Motor neuron (in vitro differentiated cells): ENCODE data around the gene FAM114A1. TPM values are rescaled to one million over a fixed set of nuclear protein-coding genes. Genes with fewer than 3 reads are reported as not detected.

Experiments
- ATAC-seq, 8 experiments: fragments of 200-7000 bp; cut with Tn5 transposase; replicated peaks in 6 of 8; 2 replicates each; pipeline ENCODE4 v1.8.0; 2021; ENCODE audit warnings: mild to moderate bottlenecking in 8 of 8, moderate library complexity in 8 of 8
- H3K27ac ChIP-seq, 2 donors: fragments of 250-450 bp; sonication (Bioruptor Pico); 2 replicates each; pipeline ENCODE4 v1.9.0; 2021; ENCODE audit warnings: antibody characterized with exemption in 2 of 2, mild to moderate bottlenecking in 2 of 2, moderate library complexity in 1 of 2
- H3K4me1 ChIP-seq, 2 donors: fragments of 250-450 bp; sonication (Bioruptor Pico); replicated peaks in 1 of 2; 2 replicates each; pipeline ENCODE4 v1.6.1; 2021; ENCODE audit warnings: antibody characterized with exemption in 2 of 2, mild to moderate bottlenecking in 2 of 2, moderate library complexity in 1 of 2
- H3K4me3 ChIP-seq, 5 donors: fragments of 250-450 bp; sonication (Bioruptor Pico); 2 replicates each; pipeline ENCODE4 v1.9.0; 2021; ENCODE audit warnings: antibody characterized with exemption in 5 of 5, mild to moderate bottlenecking in 5 of 5, moderate library complexity in 4 of 5
- WGBS, 10 experiments: fragments of 450-650 bp; shearing (Covaris generic); methylation state at CpG; one replicate each; pipeline ENCODE4 v1.0.0; 2022; 5-methylcytosine and 5-hydroxymethylcytosine counted together
- in situ Hi-C, 9 experiments: fragments of 400-800 bp; cut with MboI; loops; one replicate each; pipeline ENCODE4 v1.15.0; 2021; ENCODE audit warnings: low sequenced_read_pairs in 9 of 9, low pct_unique_long_range_greater_than_20kb in 2 of 9; ENCODE audit not compliant: unreplicated experiment in 9 of 9
- total RNA-seq, 8 experiments: library from RNA; unstranded; fragments of 300-600 nt; gene quantifications; 2 replicates each; pipeline versions ENCODE4 v1.2.3 to v1.2.4, GENCODE V29; 2022

Gene FAM114A1
- total RNA-seq, 8 experiments from 2014 or later, result 6.4 to 88.4 (median 9.7) TPM

- no peak overlapping the region for H3K27ac ChIP-seq
- 67 to 100% (median 90%) methylated on average over 3 to 10 of the region's 10 CpGs; no CpG with 5 or more reads in 1 of the 10 experiments for WGBS, 10 experiments
- ATAC-seq, result no peak
- no peak overlapping the region for H3K4me3 ChIP-seq
- in situ Hi-C loops, result loop anchor here in 1 of 9 experiments (25.0 kb wide), 1 partner anchor 246 kb away; no protein-coding TSS in a partner anchor
- no peaks in the 10 kb centered on the region for H3K4me1 ChIP-seq
Measured at GRCh38 chr4:38891051-38891983, 23.7 kb downstream of the FAM114A1 start.

- in situ Hi-C loops, result loop anchor here in 1 of 9 experiments (25.0 kb wide), 1 partner anchor 243 kb away; no protein-coding TSS in a partner anchor
Measured at GRCh38 chr4:38894322-38894982, 26.8 kb downstream of the FAM114A1 start.

GRCh38 chr4:38896940-38897339 is 29.3 kb downstream of the FAM114A1 start:
- no peaks in the 10 kb centered on the region for H3K4me1 ChIP-seq
- in situ Hi-C loops, result loop anchor here in 1 of 9 experiments (25.0 kb wide), 1 partner anchor 240 kb away; no protein-coding TSS in a partner anchor
- ATAC-seq, result no peak
- H3K4me3 ChIP-seq, result no peak overlapping the region
- no peak overlapping the region for H3K27ac ChIP-seq
- 38 to 100% (median 71%) methylated on average over 1 of the region's 1 CpG; no CpG with 5 or more reads in 3 of the 10 experiments for WGBS, 10 experiments

More at GRCh38 chr4:38894322-38894982, 26.8 kb downstream of the FAM114A1 start:
- WGBS, 10 experiments, result 71 to 100% (median 90%) methylated on average over 2 to 7 of the region's 7 CpGs
- Histone ChIP-seq H3K27ac (no peak overlapping the region), H3K4me1 (no peaks in the 10 kb centered on the region), H3K4me3 (no peak overlapping the region)
- ATAC-seq, result peak in 3 of 8 experiments; percentile 39 to 73 (median 43)

- in situ Hi-C loops, result loop anchor here in 1 of 9 experiments (25.0 kb wide), 1 partner anchor 239 kb away; no protein-coding TSS in a partner anchor
- ATAC-seq, result no peak
- no peak overlapping the region for H3K4me3 ChIP-seq
- 63 to 100% (median 93%) methylated on average over 1 to 7 of the region's 7 CpGs for WGBS, 10 experiments
- peaks cover 0 to 4% of the 10 kb centered on the region in 2 donors for H3K4me1 ChIP-seq
- H3K27ac ChIP-seq, result no peak overlapping the region
Measured at GRCh38 chr4:38898245-38898644, 30.6 kb downstream of the FAM114A1 start.

- ATAC-seq, result no peak
- Histone ChIP-seq H3K4me3 (no peak overlapping the region), H3K4me1 (peaks cover 11 to 22% of the 10 kb centered on the region in 2 donors), H3K27ac (no peak overlapping the region)
- WGBS, 10 experiments, result 85 to 100% (median 91%) methylated on average over 1 to 5 of the region's 5 CpGs; no CpG with 5 or more reads in 2 of the 10 experiments
- in situ Hi-C loops, result loop anchor here in 5 of 9 experiments (10.0 to 25.0 kb wide), 3 partner anchors 210 to 235 kb away; no protein-coding TSS in a partner anchor
Measured at GRCh38 chr4:38902221-38902620, 34.6 kb downstream of the FAM114A1 start.

- H3K4me3 ChIP-seq, result no peak overlapping the region
- peaks cover 11 to 23% of the 10 kb centered on the region in 2 donors for H3K4me1 ChIP-seq
- in situ Hi-C loops, result loop anchor here in 5 of 9 experiments (10.0 to 25.0 kb wide), 3 partner anchors 210 to 235 kb away; no protein-coding TSS in a partner anchor
- peak; percentile 46 to 88 (median 70) for ATAC-seq
- no peak overlapping the region for H3K27ac ChIP-seq
Measured at GRCh38 chr4:38902695-38903094, 35.1 kb downstream of the FAM114A1 start.

GRCh38 chr4:38904090-38904666 is 36.6 kb downstream of the FAM114A1 start:
- Histone ChIP-seq H3K27ac (no peak overlapping the region), H3K4me1 (peaks cover 11 to 27% of the 10 kb centered on the region in 2 donors), H3K4me3 (no peak overlapping the region)
- in situ Hi-C loops, result loop anchor here in 5 of 9 experiments (10.0 to 25.0 kb wide), 3 partner anchors 208 to 233 kb away; no protein-coding TSS in a partner anchor
- WGBS, 10 experiments, result 28 to 90% (median 48%) methylated on average over 2 to 10 of the region's 10 CpGs; no CpG with 5 or more reads in 2 of the 10 experiments
- peak in 4 of 8 experiments; percentile 28 to 70 (median 48) for ATAC-seq

- no peak for ATAC-seq
- Histone ChIP-seq H3K27ac (no peak overlapping the region), H3K4me3 (no peak overlapping the region), H3K4me1 (peaks cover 11 to 27% of the 10 kb centered on the region in 2 donors)
- in situ Hi-C loops, result loop anchor here in 5 of 9 experiments (10.0 to 25.0 kb wide), 3 partner anchors 208 to 233 kb away; no protein-coding TSS in a partner anchor
- 79 to 100% (median 98%) methylated on average over 1 to 3 of the region's 3 CpGs; no CpG with 5 or more reads in 2 of the 10 experiments for WGBS, 10 experiments
Measured at GRCh38 chr4:38904682-38905081, 37.1 kb downstream of the FAM114A1 start.

GRCh38 chr4:38905652-38906385 is 38.2 kb downstream of the FAM114A1 start:
- H3K4me1 ChIP-seq, result peaks cover 11 to 27% of the 10 kb centered on the region in 2 donors
- no peak for ATAC-seq
- no peak overlapping the region for H3K4me3 ChIP-seq
- H3K27ac ChIP-seq, result no peak overlapping the region
- 40 to 100% (median 83%) methylated on average over 1 to 10 of the region's 10 CpGs; no CpG with 5 or more reads in 1 of the 10 experiments for WGBS, 10 experiments
- in situ Hi-C loops, result loop anchor here in 5 of 9 experiments (10.0 to 25.0 kb wide), 3 partner anchors 206 to 231 kb away; no protein-coding TSS in a partner anchor

GRCh38 chr4:38907696-38908270 is 40.2 kb downstream of the FAM114A1 start:
- in situ Hi-C loops, result loop anchor here in 5 of 9 experiments (10.0 to 25.0 kb wide), 3 partner anchors 205 to 230 kb away; no protein-coding TSS in a partner anchor
- H3K27ac ChIP-seq, result no peak overlapping the region
- H3K4me1 ChIP-seq, result peaks cover 11 to 27% of the 10 kb centered on the region in 2 donors
- ATAC-seq, result peak in 5 of 8 experiments; percentile 13 to 82 (median 52)
- no peak overlapping the region for H3K4me3 ChIP-seq

GRCh38 chr4:38909015-38909414 is 41.4 kb downstream of the FAM114A1 start:
- WGBS, 10 experiments, result 96 to 100% (median 100%) methylated on average over 1 to 3 of the region's 3 CpGs; no CpG with 5 or more reads in 2 of the 10 experiments
- H3K4me1 ChIP-seq, result peaks cover 8 to 15% of the 10 kb centered on the region in 2 donors
- no peak overlapping the region for H3K4me3 ChIP-seq
- no peak overlapping the region for H3K27ac ChIP-seq
- ATAC-seq, result peak in 1 of 8 experiments; percentile 20
- in situ Hi-C loops, result loop anchor here in 5 of 9 experiments (10.0 to 25.0 kb wide), 3 partner anchors 203 to 228 kb away; no protein-coding TSS in a partner anchor
